HepG2 (cell line): ENCODE measurements around the gene RHOC. TPM values are rescaled to one million over a fixed set of nuclear protein-coding genes. Genes with fewer than 3 reads are reported as not detected.

ENCODE experiments used
- BRF2 ChIP-seq: sonication (generic); formaldehyde crosslinking; IDR thresholded peaks from 2 replicates; pipeline ENCODE4 v1.8.1; 2022; ENCODE audit warnings: mild to moderate bottlenecking, missing genetic modification reagents
- CHCHD3 ChIP-seq: sonication (generic); formaldehyde crosslinking; IDR thresholded peaks from 2 replicates; pipeline ENCODE4 v1.8.0; 2022; ENCODE audit warnings: mild to moderate bottlenecking, missing genetic modification reagents, moderate library complexity
- DMTF1 ChIP-seq: sonication (generic); formaldehyde crosslinking; IDR thresholded peaks from 2 replicates; pipeline ENCODE4 v1.4.0; 2020; ENCODE audit warnings: mild to moderate bottlenecking, missing genetic modification reagents
- HMGA1 ChIP-seq: sonication (generic); formaldehyde crosslinking; conservative IDR thresholded peaks from 2 replicates; pipeline ENCODE4 v1.4.0; 2020; ENCODE audit warnings: missing genetic modification reagents
- HNRNPH1 ChIP-seq: fragments of 200-400 bp; formaldehyde crosslinking; optimal IDR thresholded peaks from 2 replicates; pipeline ENCODE3; 2017; ENCODE audit warnings: mild to moderate bottlenecking, low read depth, low read length
- HNRNPL ChIP-seq: fragments of 200-400 bp; formaldehyde crosslinking; IDR thresholded peaks from 2 replicates; pipeline ENCODE4 v1.6.1; 2017; ENCODE audit warnings: mild to moderate bottlenecking, low read depth, low read length
- ISL2 ChIP-seq: sonication (generic); formaldehyde crosslinking; IDR thresholded peaks from 2 replicates; pipeline ENCODE4 v1.5.0; 2020; ENCODE audit warnings: missing genetic modification reagents
- KAT2B ChIP-seq: fragments of 150-350 bp; IDR thresholded peaks from 2 replicates; pipeline ENCODE4 v1.6.1; 2014; ENCODE audit warnings: low read depth, low read length, borderline replicate concordance
- KLF16 ChIP-seq, 2 experiments: sonication (generic) in 1 of 2; formaldehyde crosslinking in 1 of 2; IDR thresholded peaks; 2 replicates each; pipeline versions ENCODE4 v1.6.1 to v1.8.0; 2016 to 2023; ENCODE audit warnings: missing genetic modification reagents in 2 of 2, missing compliant biosample characterization in 1 of 2
- MAFG ChIP-seq: sonication (generic); formaldehyde crosslinking; IDR thresholded peaks from 2 replicates; pipeline ENCODE4 v1.5.1; 2020; ENCODE audit warnings: mild to moderate bottlenecking, missing genetic modification reagents
- MXI1 ChIP-seq: IDR thresholded peaks from 3 replicates; pipeline ENCODE4 v1.6.1; 2012; ENCODE audit warnings: low read depth, low read length, inconsistent platforms, borderline replicate concordance
- NFKBIZ ChIP-seq: IDR thresholded peaks from 2 replicates; pipeline ENCODE4 v1.6.1; 2018; ENCODE audit warnings: missing genetic modification reagents, missing compliant biosample characterization
- RORA ChIP-seq: sonication (generic); formaldehyde crosslinking; IDR thresholded peaks from 2 replicates; pipeline ENCODE4 v1.5.0; 2020; ENCODE audit warnings: mild to moderate bottlenecking, missing genetic modification reagents, moderate library complexity
- SETDB1 ChIP-seq: sonication (generic); formaldehyde crosslinking; IDR thresholded peaks from 2 replicates; pipeline ENCODE4 v1.5.1; 2020; ENCODE audit warnings: missing genetic modification reagents, mild to moderate bottlenecking, borderline replicate concordance
- SIX4 ChIP-seq: sonication (generic); formaldehyde crosslinking; IDR thresholded peaks from 2 replicates; pipeline ENCODE4 v1.4.0; 2020; ENCODE audit warnings: missing genetic modification reagents
- STAG1 ChIP-seq: sonication (generic); formaldehyde crosslinking; IDR thresholded peaks from 2 replicates; pipeline ENCODE4 v1.4.0; 2020; ENCODE audit warnings: missing genetic modification reagents
- TBP ChIP-seq: sonication (generic); formaldehyde crosslinking; IDR thresholded peaks from 2 replicates; pipeline ENCODE4 v1.5.0; 2020; ENCODE audit warnings: missing genetic modification reagents
- TCF12 ChIP-seq, 2 experiments: fragments of 450-650 bp in 1 of 2; sonication (generic) in 1 of 2; formaldehyde crosslinking in 1 of 2; IDR thresholded peaks; 2 replicates each; pipeline versions ENCODE4 v1.6.1 to v1.8.0; 2017 to 2022; ENCODE audit warnings: antibody characterized with exemption in 1 of 2, mild to moderate bottlenecking in 1 of 2, missing genetic modification reagents in 1 of 2, moderate library complexity in 1 of 2
- U2AF1 ChIP-seq: fragments of 200-400 bp; formaldehyde crosslinking; optimal IDR thresholded peaks from 2 replicates; pipeline ENCODE3; 2017; ENCODE audit warnings: mild to moderate bottlenecking, low read depth, low read length
- ZNF350 ChIP-seq: sonication (generic); formaldehyde crosslinking; IDR thresholded peaks from 2 replicates; pipeline ENCODE4 v1.4.0; 2020; ENCODE audit warnings: mild to moderate bottlenecking, low read depth, missing genetic modification reagents, borderline replicate concordance
- ZNF383 ChIP-seq: sonication (generic); formaldehyde crosslinking; IDR thresholded peaks from 2 replicates; pipeline ENCODE4 v1.4.0; 2020; ENCODE audit warnings: missing genetic modification reagents, mild to moderate bottlenecking, borderline replicate concordance
- ZNF441 ChIP-seq: sonication (generic); formaldehyde crosslinking; IDR thresholded peaks from 2 replicates; pipeline ENCODE4 v1.7.0; 2021; ENCODE audit warnings: missing genetic modification reagents, borderline replicate concordance
- ZNF484 ChIP-seq: sonication (generic); formaldehyde crosslinking; IDR thresholded peaks from 2 replicates; pipeline ENCODE4 v1.5.1; 2020; ENCODE audit warnings: mild to moderate bottlenecking, low read depth, missing genetic modification reagents, borderline replicate concordance
- ZNF577 ChIP-seq: sonication (generic); formaldehyde crosslinking; IDR thresholded peaks from 2 replicates; pipeline ENCODE4 v1.4.0; 2020; ENCODE audit warnings: mild to moderate bottlenecking, low read depth, missing genetic modification reagents, borderline replicate concordance
- ZNF713 ChIP-seq: sonication (generic); formaldehyde crosslinking; IDR thresholded peaks from 2 replicates; pipeline ENCODE4 v1.4.0; 2020; ENCODE audit warnings: mild to moderate bottlenecking, missing genetic modification reagents
- ZNF790 ChIP-seq: sonication (generic); formaldehyde crosslinking; IDR thresholded peaks from 2 replicates; pipeline ENCODE4 v1.8.0; 2022; ENCODE audit warnings: missing genetic modification reagents, mild to moderate bottlenecking, borderline replicate concordance
- polyA plus RNA-seq, 8 experiments: library from polyadenylated mRNA; depleted of rRNA in 3 of 8; stranded (reverse) in 7 of 8; unstranded in 1 of 8; fragments of >200 nt; fragmentation: Illumina TruSeq in 4 of 8; extraction: Trizol in 4 of 8; gene quantifications; 2 replicates each; pipeline versions ENCODE4 v1.2.1 to v1.2.3, GENCODE V29; 2011 to 2016; ENCODE audit warnings: low read depth in 4 of 8, missing spikeins in 1 of 8, mixed read lengths in 1 of 8; ENCODE audit not compliant: insufficient read depth in 1 of 8
- total RNA-seq, 5 experiments: library from RNA; depleted of rRNA; stranded (reverse); fragments of >200 nt; fragmentation: Illumina TruSeq; extraction: Trizol; gene quantifications; 2 replicates each; pipeline ENCODE4 v1.2.3, GENCODE V29; 2016; ENCODE audit warnings: low read depth in 1 of 5
- TF ChIP-seq, protein P1 (sequence below): sonication (generic); formaldehyde crosslinking; IDR thresholded peaks from 2 replicates; pipeline ENCODE4 v1.5.1; 2020; ENCODE audit warnings: missing genetic modification reagents, mild to moderate bottlenecking, borderline replicate concordance

The RHOC gene
- total and polyA plus RNA-seq, 2 of the 13 experiments (the other 11 are each of a cell fraction or from before 2014, with no cell fraction given), result 64.3 to 182 TPM

DNA sequence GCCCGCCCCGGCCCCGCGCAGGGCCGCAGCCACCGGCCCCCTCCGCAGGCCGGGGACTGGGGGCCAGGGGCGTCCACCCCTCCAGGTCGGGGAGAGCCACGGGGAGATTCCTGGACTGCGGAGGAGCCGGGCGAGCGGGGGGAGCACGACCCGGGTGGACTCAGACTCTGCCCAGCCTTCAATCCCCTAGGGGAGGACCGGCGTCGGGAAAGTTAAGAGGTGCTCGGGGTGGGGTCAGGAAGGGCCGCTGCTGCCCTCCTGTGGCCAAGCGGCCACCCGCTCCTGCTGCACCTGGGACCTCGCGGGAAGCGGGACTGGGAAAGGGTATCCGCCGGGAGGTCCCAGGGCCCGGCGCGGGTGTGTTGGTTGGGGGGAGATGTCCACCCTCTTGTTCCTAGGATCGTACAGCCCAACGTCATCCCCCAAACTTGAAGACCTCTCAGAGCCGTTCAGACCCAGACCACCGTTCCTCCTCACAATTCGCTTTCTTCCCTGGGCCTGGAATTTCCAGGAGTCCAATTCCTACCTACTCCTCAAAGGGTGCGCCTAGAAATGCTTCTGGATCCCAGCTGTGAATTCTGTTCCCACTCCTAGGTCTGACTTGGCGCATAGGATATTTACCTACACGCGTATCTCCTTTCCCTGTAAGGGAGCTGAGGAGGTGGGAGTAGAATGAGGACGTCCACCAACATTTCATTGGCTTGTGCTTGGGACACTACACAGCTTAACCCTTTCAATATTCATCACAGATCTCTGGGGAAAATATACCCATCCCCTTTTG lies 484 bp upstream of the RHOC start (continued):
- TF ChIP-seq BRF2, result no peak
- TF ChIP-seq NFKBIZ (CRISPR knock-in tag), result no peak
- no peak; the same call in 2 of the 3 replicates for TF ChIP-seq MXI1
- no peak for TF ChIP-seq TBP (CRISPR knock-in tag)
- peak; percentile 90 for TF ChIP-seq STAG1
- TF ChIP-seq ZNF441 (CRISPR knock-in tag), result no peak
- TF ChIP-seq ZNF383 (CRISPR knock-in tag), result no peak
- no peak for TF ChIP-seq ZNF484 (CRISPR knock-in tag)
- no peak for TF ChIP-seq RORA
- TF ChIP-seq HNRNPL, result no peak
- no peak for TF ChIP-seq DMTF1 (CRISPR knock-in tag)
- TF ChIP-seq SETDB1, result no peak
- TF ChIP-seq HNRNPH1, result no peak
- TF ChIP-seq, protein P1, sequence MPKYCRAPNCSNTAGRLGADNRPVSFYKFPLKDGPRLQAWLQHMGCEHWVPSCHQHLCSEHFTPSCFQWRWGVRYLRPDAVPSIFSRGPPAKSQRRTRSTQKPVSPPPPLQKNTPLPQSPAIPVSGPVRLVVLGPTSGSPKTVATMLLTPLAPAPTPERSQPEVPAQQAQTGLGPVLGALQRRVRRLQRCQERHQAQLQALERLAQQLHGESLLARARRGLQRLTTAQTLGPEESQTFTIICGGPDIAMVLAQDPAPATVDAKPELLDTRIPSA, result no peak
- no peak for TF ChIP-seq KAT2B
- TF ChIP-seq ZNF713, result 0 out of 2 replicates have a peak, but pooled peaks have one; percentile 27
- TF ChIP-seq ZNF577, result no peak
- TF ChIP-seq MAFG (CRISPR knock-in tag), result no peak
- TF ChIP-seq HMGA1 (CRISPR knock-in tag), result no peak
- TF ChIP-seq TCF12 (IDR thresholded peaks at IDR 0.05), result no peak
- no peak for TF ChIP-seq TCF12 (CRISPR knock-in tag; IDR thresholded peaks at IDR 0.05)
- no peak for TF ChIP-seq U2AF1
- no peak for TF ChIP-seq CHCHD3 (CRISPR knock-in tag)
- peak; percentile 49 for TF ChIP-seq ISL2
- TF ChIP-seq KLF16 (CRISPR knock-in tag; IDR thresholded peaks at IDR 0.05), result peak in 1 of 2 experiments; percentile 57; a peak in 1 of 4 replicates
- no peak for TF ChIP-seq SIX4 (CRISPR knock-in tag)
- TF ChIP-seq ZNF790, result peak; percentile 55; the same call in 1 of the 2 replicates
- TF ChIP-seq ZNF350 (CRISPR knock-in tag), result no peak; the same call in 1 of the 2 replicates
